ELF-1 (cell line): ENCODE results near the gene KRT35.

ENCODE experiments used
- DNase-seq: peaks from one replicate; pipeline ENCODE4 v3.0.0-alpha.2; 2016; ENCODE audit warnings: low read depth, low spot score

KRT35 gene

DNA sequence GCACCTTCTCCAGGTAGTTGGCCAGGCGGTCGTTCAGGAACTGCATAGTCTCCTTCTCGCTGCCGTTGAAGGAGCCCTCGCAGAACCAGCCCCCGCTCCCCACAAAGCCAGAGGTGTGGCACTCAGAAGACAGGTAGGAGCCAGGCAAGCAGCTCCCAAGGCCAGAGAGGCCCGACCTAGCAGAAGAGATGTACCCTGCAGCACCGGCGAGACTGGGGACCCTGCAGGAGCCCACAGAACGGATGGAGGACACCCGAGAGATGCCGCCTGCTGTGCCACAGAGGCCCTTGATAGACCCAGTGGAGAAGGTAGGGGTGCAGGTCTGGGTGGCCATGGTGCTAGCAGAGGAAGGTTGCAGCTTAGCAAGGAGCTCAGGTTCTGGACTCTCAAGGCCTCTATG is 8.6 kb upstream of the KRT35 start, which contains the start of gene KRT36:
TSS of gene KRT36 (minus strand) at position 380 of the 400 bp plus-strand sequence. CDS start at position 334, 46 bp downstream.
- no peak for DNase-seq

GRCh38 chr17:41486809-41487530 is 6.0 kb upstream of the KRT35 start:
- peak; percentile 74 for DNase-seq

- no peak for DNase-seq
Observed at GRCh38 chr17:41486316-41486715, 5.4 kb upstream of the KRT35 start.

GRCh38 chr17:41484920-41485904 is 4.3 kb upstream of the KRT35 start:
- no peak for DNase-seq

- no peak for DNase-seq
Observed at GRCh38 chr17:41483991-41484826, 3.3 kb upstream of the KRT35 start.

GRCh38 chr17:41483531-41483930 is 2.6 kb upstream of the KRT35 start:
- DNase-seq: no peak

DNA sequence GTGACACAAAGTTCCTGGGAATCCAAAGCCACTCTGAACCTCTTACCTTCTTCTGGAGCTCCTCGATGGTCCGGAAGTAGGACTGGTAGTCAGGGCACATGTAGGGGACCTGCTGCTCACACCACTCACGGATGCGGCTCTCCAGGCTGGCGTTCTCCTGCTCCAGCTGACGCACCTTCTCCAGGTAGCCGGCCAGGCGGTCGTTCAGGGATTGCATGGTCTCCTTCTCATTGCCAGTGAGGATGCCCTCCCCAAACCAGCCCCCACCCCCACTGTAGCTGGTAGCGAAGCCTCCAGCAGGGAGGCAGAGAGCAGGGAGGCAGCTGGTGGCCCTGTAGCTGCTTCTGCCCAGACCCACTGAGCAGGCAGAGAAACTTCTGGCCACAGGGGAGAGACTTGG is 370 bp downstream of the KRT35 start:
- no peak for DNase-seq

GRCh38 chr17:41480136-41480535 is 815 bp downstream of the KRT35 start:
- DNase-seq: no peak

GRCh38 chr17:41478237-41478636 is 2.7 kb downstream of the KRT35 start:
- no peak for DNase-seq

- DNase-seq: no peak
Observed at GRCh38 chr17:41476866-41477815, 3.8 kb downstream of the KRT35 start.

- no peak for DNase-seq
Observed at GRCh38 chr17:41475421-41475820, 5.5 kb downstream of the KRT35 start.

GRCh38 chr17:41474863-41475262 is 6.1 kb downstream of the KRT35 start:
- no peak for DNase-seq

- DNase-seq: no peak
Observed at GRCh38 chr17:41468346-41468745, 12.6 kb downstream of the KRT35 start.

GRCh38 chr17:41467561-41467960 is 13.4 kb downstream of the KRT35 start:
- no peak for DNase-seq

DNA sequence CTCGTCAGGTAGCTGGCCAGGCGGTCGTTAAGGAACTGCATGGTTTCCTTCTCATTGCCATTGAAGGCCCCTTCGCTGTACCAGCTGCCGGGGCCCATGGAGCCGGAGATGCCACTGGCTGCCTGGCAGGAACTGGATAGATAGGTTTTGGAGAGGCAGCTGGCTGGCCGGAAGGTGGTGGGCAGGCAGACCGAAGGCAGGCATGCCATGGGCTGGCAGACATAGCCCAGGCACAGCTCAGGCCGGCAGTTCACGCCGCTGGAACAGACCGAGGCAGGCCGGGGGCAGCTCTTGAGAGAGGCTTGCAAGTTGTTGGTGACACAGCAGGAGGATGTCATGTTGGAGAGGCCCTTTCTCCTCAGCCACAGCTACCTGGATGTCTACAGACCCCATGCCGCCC is 14.0 kb downstream of the KRT35 start, which contains the start of gene KRT32:
TSS of gene KRT32 (minus strand) at position 399 of the 400 bp plus-strand sequence. CDS start at position 338, 61 bp downstream.
- DNase-seq: no peak

GRCh38 chr17:41464682-41465081 is 16.3 kb downstream of the KRT35 start:
- DNase-seq: no peak

DNA sequence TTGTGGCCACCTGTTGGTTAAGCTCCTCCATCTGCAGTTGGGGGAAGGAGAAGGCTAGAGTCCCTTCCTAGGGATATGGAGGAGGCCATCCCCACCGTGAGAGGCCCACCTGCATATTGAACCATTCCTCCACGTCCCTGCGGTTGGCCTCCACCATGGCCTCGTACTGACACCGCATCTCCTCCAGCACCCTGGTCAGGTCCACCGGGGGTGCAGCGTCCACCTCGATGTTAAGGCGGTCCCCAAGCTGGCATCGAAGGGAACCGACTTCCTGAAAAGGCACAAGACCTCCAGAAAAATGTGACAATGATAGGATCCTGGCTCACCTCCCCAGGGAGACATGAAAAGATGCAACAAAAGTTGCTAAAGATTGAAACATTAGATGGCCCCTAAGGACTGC is 16.8 kb downstream of the KRT35 start:
- DNase-seq: no peak

DNA sequence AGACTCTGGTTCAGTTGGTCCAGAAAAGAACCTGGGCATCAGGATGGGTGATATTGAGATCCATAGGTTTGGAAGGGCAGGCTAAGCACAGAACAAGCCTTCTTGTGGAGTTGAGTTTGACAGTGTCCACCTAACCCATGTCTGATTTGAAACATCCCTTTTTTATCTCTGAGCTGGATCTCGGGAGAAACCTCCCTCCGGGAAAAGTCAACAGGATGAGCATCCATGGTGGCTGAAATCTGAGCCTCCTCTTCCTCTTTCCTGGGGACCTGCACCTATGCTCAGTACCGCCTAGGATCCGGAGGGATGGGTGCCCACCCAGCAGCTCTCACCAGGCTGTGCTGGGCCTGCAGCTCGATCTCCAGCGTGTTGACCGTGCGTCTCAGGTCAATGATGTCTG is 17.2 kb downstream of the KRT35 start:
- no peak for DNase-seq

DNA sequence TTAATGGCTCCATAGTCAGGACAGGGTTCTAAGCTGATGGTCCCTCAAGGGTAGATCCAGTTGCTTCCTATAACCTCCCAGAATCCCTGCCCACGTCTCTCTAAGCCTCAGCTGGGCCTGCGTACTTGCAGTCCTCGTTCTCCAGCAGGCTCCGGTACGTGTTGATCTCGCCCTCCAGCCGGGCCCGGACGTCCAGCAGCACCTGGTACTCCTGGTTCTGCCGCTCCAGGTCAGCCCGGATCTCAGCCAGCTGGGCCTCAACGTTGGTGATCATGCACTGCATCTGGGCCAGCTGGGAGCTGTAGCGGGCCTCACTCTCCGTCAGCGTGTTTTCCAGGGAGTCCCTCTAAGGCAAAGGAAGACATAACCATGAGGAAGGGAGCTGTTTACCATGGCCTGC is 18.2 kb downstream of the KRT35 start:
- DNase-seq: no peak

DNA sequence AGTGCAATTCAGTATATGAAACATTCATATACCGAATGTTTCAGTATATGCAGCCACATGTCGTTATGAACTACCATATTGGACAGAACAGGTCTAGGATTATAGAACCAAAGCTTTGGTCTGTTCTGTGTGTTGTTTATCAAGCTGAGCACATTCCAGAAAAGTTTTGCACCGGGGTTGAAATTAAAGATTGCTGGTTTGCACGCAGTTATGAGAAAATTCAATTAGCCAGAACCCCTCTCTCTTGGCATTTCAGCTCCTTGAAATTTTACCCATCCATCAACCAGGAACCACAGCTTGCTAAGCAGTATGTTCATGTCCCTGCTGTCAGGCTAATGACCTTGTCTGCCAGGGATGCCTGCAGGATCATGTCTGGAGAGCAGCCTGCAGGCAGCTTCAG is 23.3 kb downstream of the KRT35 start:
- DNase-seq: no peak
